SK-N-MC (cell line): Measurements from ENCODE around the gene PARM1.

ENCODE experiments used
- EZH2 ChIP-seq: fragments of 200-600 bp; sonication (generic); IDR thresholded peaks from one replicate; pipeline ENCODE4 v1.6.1; 2017; ENCODE audit warnings: antibody characterized with exemption
- FOXP2 ChIP-seq: optimal IDR thresholded peaks from 2 replicates; pipeline ENCODE3; 2011; ENCODE audit warnings: mild to moderate bottlenecking, moderate library complexity; ENCODE audit not compliant: insufficient read depth; ENCODE audit errors: extremely low read length, control extremely low read depth
- POLR2AphosphoS5 ChIP-seq: IDR thresholded peaks from 2 replicates; pipeline ENCODE4 v1.6.1; 2012; ENCODE audit warnings: mild to moderate bottlenecking, low read depth, low read length, borderline replicate concordance

GRCh38 chr4:74971862-74972261 is 38.9 kb downstream of the PARM1 start:
- TF ChIP-seq EZH2 = no peak
- no peak for TF ChIP-seq POLR2AphosphoS5
- no peak for TF ChIP-seq FOXP2
